Epithelial cell of prostate (primary cell): ENCODE measurements around the gene N4BP2.
"Not testable (repeated sequence)": the region's sequence is repeated elsewhere in the genome, so short reads cannot be mapped to it uniquely, and the experiment has no call there.

Experiments
- DNase-seq: peaks from one replicate; pipeline ENCODE4 v3.0.0-alpha.2; 2011; ENCODE audit warnings: low read depth, low spot score
- H3K27ac ChIP-seq: fragments of 450-650 bp; 2 replicates; pipeline ENCODE4 v1.5.1; 2017; ENCODE audit warnings: mild to moderate bottlenecking

N4BP2 gene

GRCh38 chr4:40147490-40147889 is 90.8 kb downstream of the N4BP2 start:
- not testable (repeated sequence) for DNase-seq, H3K27ac ChIP-seq

DNA sequence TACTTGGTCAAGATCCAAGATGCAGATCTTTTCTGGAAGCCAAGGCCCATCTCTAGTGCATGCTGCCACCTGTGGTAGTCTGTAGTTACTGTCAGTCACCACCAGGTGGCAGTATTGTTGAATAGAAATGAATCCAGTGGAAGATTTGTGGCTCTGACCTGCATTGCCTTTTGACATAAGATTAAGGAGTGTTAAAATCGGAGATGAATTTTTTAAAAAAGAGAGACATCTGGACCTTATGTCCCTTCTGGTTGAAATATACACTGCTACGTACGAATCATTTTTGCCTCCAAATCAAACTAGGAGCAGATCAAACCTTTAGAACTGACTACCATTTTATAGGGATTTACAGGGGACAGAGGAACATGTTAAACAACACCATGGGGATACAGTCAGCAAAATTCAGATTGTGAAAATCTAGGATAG is 93.3 kb downstream of the N4BP2 start:
- H3K27ac ChIP-seq: no peak overlapping the region
- peak; percentile 12 for DNase-seq

GRCh38 chr4:40150932-40151331 is 94.3 kb downstream of the N4BP2 start:
- no peak for DNase-seq
- no peak overlapping the region for H3K27ac ChIP-seq

GRCh38 chr4:40152637-40153036 is 96.0 kb downstream of the N4BP2 start:
- no peak for DNase-seq

DNA sequence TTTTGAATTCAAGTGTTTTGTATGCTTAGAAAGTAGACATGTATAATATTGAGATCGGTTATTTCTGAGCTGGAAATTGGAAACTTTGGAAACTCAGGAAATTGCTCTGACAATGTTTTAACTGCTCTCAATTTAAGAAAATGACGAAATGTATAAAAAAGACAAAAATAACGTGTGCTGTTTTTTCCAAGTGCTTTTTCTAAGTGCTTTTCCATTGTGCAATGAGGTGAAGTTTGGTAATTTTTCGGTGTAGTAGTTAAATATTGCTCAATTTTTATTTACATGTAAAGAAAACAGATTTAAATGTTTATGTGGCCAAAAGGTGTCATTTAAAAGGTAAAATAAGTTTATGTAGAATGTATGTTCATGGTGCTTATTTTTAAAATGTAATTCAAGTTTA is 100.8 kb downstream of the N4BP2 start:
- H3K27ac ChIP-seq: no peak overlapping the region
- DNase-seq: no peak

More at GRCh38 chr4:40152637-40153036, 96.0 kb downstream of the N4BP2 start:
- no peak overlapping the region for H3K27ac ChIP-seq

GRCh38 chr4:40160258-40160657 is 103.6 kb downstream of the N4BP2 start:
- H3K27ac ChIP-seq: no peak overlapping the region
- no peak for DNase-seq

DNA sequence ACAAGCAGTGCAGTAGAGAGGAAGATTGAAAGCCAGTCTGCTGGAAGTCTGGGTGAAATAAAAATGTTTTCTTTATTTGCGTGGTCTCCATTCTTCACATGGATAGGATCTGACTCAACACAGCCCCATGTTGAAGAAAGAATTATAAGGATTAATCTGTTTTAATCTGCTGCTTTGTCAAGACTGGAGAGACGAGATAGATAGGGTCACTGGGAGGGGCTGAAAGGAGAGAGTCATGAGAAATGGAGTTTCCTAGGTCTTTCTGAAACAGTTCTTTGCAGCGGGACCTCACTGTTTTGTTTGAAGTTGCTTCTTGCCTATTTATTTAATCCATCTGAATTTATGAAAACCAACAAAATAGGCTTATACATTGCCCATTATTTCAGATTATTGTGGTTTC is 107.8 kb downstream of the N4BP2 start:
- no peak for DNase-seq
- H3K27ac ChIP-seq: no peak overlapping the region

DNA sequence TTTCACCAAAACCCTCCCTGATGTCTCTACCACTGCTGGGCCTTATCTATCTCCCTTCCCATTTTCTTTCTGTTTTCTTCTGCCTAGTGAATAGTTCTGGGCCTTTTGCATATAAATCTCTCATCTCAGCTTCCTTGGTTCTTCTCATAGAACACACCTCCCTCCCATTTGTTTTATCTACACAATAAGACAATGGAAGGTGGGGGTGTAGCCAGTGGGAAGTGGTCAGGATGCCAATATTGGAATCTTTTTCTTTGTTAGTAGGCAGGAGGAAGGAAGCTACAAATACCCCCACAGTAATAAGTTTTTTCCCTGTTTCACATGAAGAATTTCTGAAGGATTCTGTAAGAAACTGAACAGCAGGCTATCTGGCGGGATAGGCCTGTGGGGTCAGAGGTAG is 109.3 kb downstream of the N4BP2 start:
- no peak overlapping the region for H3K27ac ChIP-seq
- DNase-seq: no peak

GRCh38 chr4:40168070-40168469 is 111.4 kb downstream of the N4BP2 start:
- no peak for DNase-seq
- H3K27ac ChIP-seq: no peak overlapping the region

DNA sequence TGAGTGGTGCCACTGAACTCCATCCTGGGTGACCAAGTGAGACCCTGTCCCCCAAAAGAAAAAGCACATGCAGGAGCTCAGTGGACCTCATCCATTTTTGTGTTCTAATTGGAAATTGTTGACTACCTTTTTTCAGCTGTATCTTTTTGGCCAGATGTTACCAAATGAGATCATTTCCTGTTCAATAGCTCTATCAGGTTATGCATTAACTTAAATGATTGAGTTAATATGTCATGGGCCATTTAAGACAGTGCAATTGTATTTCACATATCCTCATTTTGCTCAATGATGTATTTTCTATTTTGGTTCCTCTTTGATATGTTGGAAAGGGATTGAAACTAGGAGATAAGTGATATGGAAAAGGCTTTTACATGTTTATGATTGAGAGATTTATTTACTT is 113.9 kb downstream of the N4BP2 start:
- H3K27ac ChIP-seq: no peak overlapping the region

GRCh38 chr4:40173470-40173875 is 116.8 kb downstream of the N4BP2 start:
- DNase-seq: no peak
- H3K27ac ChIP-seq: no peak overlapping the region

More for the DNA sequence above, 113.9 kb downstream of the N4BP2 start:
- DNase-seq: no peak

DNA sequence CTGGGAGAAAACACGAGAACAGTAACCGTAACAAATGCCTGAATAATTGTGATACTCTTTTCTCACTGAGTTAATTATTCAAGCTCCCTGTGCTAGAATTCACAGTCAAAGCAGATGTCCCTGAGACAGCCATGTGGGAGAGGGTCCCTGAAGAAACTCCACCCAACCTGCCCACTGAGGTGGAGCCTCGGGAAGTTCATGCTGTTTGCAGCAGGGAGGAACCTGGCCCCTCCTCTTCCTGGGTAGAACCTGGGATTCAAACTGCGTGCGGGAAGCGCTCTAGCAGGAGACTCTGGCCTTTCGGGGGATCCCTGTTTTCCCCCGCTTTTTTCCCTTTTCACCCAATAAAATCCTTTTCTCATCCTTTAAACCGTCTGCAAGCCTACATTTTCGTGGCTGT is 120.0 kb downstream of the N4BP2 start:
- H3K27ac ChIP-seq: no peak overlapping the region
- no peak for DNase-seq

GRCh38 chr4:40177591-40177990 is 120.9 kb downstream of the N4BP2 start:
- no peak for DNase-seq
- no peak overlapping the region for H3K27ac ChIP-seq

DNA sequence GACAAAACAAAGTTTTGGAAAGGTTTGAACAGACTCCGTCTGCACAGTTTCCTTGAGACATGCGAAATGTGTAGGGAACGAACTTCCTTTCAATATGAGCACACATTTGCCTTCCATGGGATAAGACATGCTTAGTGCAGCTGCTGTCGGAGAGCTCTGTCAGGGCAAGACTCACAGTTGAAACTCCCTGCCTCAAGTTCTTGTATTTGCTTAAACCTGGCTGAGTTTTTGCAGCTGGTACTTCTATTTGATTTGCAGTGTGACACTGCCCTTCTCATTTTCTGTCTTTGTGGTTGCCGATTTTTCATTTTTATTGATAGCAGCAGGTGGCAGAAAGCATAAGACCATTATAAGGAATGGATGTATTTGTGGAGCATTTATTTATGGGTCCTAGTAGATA is 122.0 kb downstream of the N4BP2 start:
- DNase-seq: no peak
- peak overlapping the region; percentile 98 for H3K27ac ChIP-seq

GRCh38 chr4:40179360-40179759 is 122.7 kb downstream of the N4BP2 start:
- H3K27ac ChIP-seq: peak overlapping the region; percentile 98
- no peak for DNase-seq

DNA sequence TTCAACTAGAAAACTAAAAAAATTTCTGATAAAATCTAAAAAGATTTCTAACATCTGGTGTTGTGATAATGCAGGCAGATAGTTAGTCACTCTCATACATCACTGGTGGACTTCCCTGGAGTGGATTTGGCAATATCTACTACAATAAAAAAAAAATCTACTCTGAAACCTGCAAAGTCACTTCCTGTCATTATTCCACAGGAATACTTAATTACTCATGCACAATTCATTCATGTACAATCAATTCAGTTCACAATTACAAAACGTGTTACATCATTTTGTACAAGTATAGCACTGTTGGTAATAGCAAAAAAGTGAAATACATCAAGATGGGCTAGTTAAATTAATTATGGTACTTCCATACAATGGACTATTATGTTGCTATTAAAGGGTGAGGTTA is 123.7 kb downstream of the N4BP2 start:
- peak overlapping the region; percentile 98 for H3K27ac ChIP-seq
- peak; percentile 84 for DNase-seq

- no peak for DNase-seq
- H3K27ac ChIP-seq: peak overlapping the region; percentile 98
These were observed 125.4 kb downstream of the N4BP2 start for GRCh38 chr4:40182001-40182400.

GRCh38 chr4:40182954-40183353 is 126.3 kb downstream of the N4BP2 start:
- no peak for DNase-seq
- peak overlapping the region; percentile 98 for H3K27ac ChIP-seq

- peak; percentile 72 for DNase-seq
- H3K27ac ChIP-seq: peak overlapping the region; percentile 98
These were observed 127.2 kb downstream of the N4BP2 start for GRCh38 chr4:40183615-40184411.

- DNase-seq: no peak
- peak overlapping the region; percentile 98 for H3K27ac ChIP-seq
These were observed 129.4 kb downstream of the N4BP2 start for GRCh38 chr4:40185830-40186664.

GRCh38 chr4:40186665-40187014 is 130.0 kb downstream of the N4BP2 start:
- peak overlapping the region; percentile 98 for H3K27ac ChIP-seq
- peak; percentile 60 for DNase-seq
